GM19468 (cell line): ENCODE data around the gene DHX29.

Experiments
- ATAC-seq: cut with Tn5 transposase; IDR thresholded peaks from one replicate; pipeline ENCODE4 v1.9.1; 2021; ENCODE audit warnings: mild to moderate bottlenecking, moderate library complexity, moderate number of reproducible peaks; ENCODE audit not compliant: unreplicated experiment; ENCODE audit errors: extremely low read depth

The DHX29 gene, protein sequence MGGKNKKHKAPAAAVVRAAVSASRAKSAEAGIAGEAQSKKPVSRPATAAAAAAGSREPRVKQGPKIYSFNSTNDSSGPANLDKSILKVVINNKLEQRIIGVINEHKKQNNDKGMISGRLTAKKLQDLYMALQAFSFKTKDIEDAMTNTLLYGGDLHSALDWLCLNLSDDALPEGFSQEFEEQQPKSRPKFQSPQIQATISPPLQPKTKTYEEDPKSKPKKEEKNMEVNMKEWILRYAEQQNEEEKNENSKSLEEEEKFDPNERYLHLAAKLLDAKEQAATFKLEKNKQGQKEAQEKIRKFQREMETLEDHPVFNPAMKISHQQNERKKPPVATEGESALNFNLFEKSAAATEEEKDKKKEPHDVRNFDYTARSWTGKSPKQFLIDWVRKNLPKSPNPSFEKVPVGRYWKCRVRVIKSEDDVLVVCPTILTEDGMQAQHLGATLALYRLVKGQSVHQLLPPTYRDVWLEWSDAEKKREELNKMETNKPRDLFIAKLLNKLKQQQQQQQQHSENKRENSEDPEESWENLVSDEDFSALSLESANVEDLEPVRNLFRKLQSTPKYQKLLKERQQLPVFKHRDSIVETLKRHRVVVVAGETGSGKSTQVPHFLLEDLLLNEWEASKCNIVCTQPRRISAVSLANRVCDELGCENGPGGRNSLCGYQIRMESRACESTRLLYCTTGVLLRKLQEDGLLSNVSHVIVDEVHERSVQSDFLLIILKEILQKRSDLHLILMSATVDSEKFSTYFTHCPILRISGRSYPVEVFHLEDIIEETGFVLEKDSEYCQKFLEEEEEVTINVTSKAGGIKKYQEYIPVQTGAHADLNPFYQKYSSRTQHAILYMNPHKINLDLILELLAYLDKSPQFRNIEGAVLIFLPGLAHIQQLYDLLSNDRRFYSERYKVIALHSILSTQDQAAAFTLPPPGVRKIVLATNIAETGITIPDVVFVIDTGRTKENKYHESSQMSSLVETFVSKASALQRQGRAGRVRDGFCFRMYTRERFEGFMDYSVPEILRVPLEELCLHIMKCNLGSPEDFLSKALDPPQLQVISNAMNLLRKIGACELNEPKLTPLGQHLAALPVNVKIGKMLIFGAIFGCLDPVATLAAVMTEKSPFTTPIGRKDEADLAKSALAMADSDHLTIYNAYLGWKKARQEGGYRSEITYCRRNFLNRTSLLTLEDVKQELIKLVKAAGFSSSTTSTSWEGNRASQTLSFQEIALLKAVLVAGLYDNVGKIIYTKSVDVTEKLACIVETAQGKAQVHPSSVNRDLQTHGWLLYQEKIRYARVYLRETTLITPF (N-terminal part only)

DNA sequence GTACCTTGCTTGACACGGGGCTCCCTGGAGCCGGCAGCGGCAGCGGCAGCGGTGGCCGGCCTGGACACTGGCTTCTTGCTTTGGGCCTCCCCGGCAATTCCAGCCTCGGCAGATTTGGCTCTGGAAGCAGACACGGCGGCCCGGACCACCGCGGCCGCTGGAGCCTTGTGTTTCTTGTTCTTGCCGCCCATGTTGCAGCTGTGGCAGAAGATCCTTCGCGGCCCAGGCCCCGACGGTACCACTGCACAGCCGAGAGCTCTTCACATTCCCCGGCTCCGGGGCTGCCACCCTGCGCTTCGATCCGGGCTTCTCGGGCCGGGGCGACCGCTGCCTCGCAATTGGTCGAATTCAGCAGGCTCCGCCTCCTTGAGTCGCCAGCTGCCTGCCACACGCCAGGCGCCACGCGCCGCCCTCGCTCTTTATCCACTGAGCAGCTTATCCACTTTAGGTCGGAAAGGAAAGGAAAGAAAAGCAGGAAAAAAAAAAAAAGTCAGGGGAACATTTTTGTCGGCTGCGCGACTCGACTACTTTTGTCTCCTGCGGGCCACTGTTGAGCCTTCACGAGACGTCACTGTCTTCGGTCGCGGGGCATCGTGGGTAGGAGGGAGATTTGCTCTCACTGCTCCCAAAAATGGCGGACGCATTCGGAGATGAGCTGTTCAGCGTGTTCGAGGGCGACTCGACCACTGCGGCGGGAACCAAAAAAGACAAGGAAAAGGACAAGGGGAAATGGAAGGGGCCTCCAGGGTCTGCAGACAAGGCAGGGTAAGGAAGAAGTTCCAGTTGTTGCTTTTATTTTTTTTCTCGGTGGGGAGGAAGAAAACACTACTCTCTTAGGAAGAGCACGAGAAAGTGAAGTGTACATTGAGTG, at the start of gene DHX29, which contains the start of gene MTREX:
Gene DHX29, minus strand, starts transcription at position 312 of the 871 bp plus-strand sequence. Its CDS starts 121 bp downstream, at position 191.
Gene MTREX, plus strand, starts transcription at position 607 of the 871 bp plus-strand sequence. Its CDS starts 25 bp downstream, at position 632.
- ATAC-seq: peak; percentile 84

DNA sequence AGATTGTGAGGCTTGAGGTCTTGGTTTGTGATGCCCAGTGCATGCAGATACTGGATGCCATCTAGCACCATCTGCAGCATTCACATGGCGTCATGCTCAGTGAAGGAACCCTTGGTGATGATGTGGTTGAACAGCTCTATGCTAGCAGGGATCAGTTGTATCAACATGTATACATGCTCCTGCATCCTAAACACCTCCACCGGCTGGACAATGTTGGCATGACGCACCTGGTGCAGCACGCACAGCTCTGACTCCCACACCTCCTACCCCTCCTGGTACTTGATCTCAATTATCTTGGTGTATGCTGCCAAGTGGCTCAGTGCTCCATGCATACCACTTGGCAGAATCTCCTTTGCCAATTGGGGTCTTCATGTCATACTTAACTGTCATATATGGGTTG, 49.4 kb upstream of the DHX29 start:
- ATAC-seq: no peak

DNA sequence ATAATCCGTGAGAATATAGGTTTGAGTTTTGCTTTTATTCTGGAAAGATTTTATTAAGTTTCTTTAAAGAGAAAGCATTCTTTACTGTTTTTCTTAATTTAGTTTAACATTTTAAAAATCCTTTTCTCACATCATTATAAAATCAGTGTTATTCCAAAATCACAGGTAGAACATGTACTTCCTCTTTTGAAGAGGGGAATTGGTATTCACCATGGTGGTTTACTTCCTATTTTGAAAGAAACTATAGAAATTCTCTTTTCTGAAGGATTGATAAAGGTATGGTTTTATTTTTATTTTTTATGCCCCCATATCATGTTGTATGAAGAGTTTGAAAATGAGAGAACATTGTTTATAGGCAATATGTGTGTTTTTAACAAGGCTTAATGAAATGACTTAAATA, 43.3 kb upstream of the DHX29 start:
- ATAC-seq: no peak

DNA sequence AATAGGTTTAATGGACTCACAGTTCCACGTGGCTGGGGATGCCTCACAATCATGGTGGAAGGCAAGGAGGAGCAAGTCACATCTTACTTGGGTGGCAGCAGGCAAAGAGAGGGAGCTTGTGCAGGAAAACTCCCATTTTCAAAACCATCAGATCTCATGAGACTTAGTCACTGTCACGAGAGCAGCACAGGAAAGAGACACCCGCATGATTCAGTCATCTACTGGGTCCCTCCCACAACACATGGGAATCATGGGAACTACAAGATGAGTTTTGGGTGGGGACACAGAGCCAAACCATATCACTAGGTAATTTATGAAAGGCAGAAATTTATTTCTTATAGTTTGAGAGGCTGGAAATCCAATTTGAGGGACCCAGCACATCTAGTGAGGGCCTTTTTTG, 40.3 kb upstream of the DHX29 start:
- no peak for ATAC-seq

DNA sequence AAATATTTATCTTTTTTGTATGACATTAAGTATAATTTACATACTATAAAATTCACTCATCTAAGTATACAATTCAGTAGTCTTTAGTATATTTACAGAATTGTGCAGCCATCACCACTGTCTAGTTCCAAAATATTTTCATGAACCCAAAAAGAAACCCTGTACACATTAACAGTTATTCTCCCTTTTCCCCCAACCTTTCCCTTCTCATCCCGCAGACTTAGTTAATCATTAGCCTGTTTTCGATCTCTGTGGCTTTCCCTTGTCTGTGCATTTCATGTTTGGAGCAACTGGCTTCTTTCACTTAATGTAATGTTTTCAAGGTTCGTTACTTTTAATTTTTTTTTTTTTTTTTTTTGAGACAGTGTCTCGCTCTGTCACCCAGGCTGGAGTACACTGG, 37.8 kb upstream of the DHX29 start:
- no peak for ATAC-seq

DNA sequence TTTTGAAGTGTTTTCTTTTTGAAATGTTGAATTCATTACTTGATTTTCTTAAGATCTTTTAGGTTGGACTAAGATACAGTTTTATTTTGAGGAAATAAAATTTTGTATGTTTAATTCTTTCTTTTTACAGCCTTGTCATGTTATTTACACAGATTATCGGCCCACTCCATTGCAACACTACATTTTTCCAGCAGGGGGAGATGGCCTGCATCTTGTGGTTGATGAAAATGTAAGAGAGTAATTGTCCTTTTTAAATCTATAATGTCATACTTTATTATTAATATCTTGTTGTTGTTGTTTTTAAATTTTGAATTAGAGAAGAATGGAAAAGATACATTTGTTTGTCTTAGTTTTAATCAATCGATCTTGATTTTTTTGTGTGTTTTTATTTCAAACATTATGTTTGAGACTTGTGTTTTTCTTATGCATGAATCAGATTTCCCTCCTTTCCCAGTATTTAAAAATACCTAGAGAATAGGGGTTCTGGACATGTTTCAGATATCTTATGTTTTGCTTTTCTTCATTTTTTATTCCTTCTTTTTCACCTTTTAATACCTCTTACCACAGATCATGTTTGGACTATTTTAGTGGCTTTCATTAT, 37.0 kb upstream of the DHX29 start:
- ATAC-seq: no peak

DNA sequence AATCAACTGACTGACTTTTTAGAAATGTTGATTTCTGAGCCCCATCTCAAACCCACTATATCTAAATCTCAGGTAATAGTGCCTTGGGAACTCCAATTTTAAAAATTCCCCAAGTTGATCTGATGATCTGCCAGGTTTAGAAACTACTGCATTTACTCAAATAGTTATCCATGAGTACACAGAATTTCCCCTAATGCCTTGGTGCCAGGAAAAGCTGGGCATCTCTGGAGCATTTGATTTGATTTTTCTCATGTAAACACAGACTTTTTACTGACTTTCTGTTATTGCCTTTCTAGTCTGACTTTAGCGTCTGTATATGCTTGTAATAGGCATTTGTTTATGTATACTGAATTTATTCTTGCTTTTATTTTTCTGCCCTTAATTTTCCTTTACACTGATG, 36.1 kb upstream of the DHX29 start:
- ATAC-seq: no peak

DNA sequence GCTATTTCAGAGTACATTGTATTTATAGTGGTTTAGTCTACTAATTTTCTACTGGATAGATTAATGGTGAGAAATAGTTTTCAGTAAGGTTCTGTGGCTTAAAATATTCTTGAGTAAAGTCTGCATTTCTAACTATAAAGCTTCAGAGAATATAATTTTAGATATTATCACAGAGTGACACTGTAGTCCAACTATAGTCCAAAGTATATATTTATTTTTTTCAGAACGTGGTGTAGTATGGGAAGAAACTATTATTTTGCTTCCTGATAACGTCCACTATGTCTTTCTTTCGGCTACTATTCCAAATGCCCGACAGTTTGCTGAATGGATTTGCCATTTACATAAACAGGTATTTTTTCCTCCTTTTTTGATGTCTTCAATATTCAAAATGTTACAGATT, 35.6 kb upstream of the DHX29 start:
- no peak for ATAC-seq

DNA sequence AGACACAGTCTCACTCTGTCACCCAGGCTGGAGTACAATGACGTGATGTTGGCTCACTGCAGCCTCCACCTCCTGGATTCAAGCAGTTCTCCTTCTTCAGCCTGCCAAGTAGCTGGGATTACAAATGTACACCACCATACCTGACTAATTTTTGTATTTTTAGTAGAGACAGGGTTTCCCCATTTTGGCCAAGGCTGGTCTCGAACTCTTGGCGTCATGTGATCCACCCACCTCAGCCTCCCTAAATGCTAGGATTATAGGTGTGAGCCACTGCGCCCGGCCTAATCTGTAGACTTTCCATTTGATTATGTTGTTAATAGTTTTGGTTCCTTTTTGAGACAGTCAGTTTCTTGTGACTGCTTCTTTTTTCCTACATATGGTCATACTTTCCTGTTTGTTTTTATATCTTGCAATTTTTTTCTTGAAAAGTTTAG, 31.3 kb upstream of the DHX29 start:
- ATAC-seq: peak; percentile 23

DNA sequence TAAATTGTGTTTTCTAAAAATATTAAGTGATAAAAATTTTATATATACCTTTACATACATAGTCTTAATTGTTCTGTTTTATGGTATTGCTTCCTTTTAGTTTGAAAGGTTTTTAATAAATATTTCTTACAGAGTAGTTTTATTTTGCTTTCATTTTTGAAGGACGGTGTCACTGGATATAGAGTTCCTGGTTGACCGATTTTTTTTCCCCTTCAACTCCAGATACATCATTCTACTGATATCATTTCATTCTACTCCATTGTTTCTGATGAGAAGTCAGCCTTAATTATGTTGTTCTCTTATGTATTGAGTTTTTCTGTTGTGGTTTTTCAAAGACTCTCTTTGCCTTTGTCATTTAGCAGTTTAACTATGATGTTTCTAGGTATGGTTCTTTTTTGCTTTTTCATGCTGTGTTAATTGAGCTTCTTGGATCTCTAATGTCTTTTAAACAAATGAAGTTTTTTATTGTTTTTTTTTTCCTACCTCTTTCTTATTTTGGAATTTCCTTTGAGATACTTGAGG, 30.7 kb upstream of the DHX29 start:
- no peak for ATAC-seq

DNA sequence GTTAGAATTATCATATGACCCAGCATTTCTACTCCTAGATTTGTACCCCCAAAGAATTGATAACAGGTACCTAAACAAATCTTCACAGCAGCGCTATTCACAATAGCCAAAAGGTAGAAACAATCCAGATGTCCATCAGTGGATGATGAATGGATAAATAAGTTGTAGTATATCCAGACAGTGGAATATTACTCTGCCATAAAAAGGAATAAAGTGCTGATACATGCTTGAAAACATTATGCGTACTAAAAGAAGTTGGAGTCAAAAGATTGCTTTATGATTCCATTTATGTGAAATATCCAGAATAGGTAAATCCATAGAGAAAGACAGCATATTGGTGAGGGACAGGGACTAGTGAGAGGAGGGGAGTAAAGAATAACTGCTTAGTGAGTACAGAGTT, 26.3 kb upstream of the DHX29 start:
- ATAC-seq: no peak

DNA sequence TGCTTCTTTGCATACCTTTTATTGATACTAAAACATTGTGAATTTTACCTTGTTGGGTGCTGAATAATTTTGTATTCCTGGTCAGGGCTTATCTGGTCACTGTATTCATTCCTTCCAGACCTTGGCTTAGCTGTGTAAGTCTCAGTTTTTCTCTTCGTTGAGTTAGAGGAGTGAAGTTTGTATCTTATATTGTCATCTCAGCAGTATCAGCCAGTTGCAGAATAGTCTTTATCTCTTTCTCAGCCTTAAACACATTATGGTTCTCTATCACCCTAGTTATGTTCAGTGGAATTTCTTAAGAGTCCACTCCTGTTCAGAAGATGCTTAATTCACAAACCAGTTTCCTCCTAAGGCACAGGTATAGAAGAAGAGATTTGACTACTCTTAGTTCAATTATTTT, 25.5 kb upstream of the DHX29 start:
- no peak for ATAC-seq

DNA sequence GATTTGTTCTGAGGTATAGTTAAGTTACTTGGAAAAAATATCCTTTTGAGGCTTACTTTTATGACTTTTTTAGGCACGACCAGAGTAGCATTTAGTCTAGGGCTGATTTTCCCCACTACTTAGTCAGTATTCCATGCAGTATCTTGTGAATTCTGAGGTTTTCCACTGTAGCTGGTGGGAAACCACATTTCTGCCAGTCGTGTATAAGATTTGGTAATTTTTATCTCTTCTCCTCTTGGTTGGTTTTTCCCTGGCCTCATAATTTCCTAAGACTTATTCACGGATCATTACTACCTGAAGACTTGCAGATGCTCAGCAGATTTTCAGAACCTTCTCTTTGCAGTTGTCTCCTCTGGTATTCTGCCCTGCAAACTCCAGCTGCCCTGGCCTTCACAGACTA, 23.8 kb upstream of the DHX29 start:
- no peak for ATAC-seq

DNA sequence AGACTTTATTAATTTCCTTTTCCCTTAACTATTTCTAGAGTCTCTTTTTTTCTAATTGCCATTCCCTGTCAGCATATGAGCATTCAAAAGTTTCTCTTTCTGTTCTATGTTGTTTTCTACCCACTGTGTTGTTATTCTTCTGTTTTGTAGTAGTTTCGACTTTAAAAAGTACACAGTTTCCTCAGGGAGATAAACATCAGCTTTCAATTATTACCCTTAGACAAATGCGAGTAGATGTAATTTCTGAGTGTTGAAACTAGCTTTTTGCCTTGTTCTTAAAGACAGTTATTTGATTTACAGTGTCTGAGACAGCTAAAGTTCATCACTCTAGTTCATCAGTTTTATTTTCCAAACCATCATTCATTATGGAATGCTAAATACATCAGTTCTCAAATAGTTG, 19.8 kb upstream of the DHX29 start:
- ATAC-seq: no peak

DNA sequence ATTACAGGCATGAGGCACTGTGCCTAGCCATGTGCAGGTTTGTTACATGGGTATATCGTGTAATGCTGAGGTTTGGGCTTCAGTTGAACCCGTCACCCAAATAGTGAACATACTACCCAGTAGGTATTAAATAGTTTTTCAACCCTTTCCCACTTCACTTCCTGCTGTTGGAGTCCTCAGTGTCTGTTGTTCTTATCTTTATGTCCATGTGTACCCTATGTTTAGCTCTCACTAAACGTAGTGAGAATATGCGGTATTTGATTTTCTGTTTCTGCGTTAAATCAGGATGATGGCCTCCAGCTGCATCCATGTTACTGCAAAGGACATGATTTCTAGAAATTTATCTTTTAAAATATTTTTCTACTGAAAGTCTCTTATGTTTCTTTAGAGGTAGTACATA, 18.1 kb upstream of the DHX29 start:
- ATAC-seq: no peak

DNA sequence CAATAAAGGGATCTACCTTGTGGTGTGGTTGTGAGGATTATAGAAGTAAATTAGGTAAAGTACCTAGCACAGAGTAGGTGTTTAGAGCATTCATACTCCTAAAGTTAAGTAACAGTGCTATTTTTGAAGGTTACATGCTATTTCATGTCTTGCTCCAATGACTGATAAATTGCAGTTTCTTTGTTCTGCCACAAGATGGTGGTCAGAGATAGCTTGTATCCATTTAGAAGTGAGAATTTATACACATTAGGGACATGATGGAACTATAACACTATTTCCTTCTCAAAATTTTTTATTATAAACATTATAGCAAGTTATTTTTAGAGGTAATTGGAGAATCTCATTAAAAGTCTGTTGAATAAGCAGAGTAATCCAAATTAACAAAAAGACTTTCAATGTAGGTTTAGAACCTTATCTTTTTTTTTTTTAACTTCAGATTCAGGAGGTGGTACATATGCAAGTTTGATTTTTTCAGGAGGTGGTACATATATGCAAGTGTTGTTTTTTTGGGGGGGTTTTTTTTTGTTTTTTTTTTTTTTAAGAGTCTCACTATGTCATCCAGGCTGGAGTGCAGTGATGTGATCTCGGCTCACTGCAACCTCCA, 17.4 kb upstream of the DHX29 start:
- ATAC-seq: no peak

DNA sequence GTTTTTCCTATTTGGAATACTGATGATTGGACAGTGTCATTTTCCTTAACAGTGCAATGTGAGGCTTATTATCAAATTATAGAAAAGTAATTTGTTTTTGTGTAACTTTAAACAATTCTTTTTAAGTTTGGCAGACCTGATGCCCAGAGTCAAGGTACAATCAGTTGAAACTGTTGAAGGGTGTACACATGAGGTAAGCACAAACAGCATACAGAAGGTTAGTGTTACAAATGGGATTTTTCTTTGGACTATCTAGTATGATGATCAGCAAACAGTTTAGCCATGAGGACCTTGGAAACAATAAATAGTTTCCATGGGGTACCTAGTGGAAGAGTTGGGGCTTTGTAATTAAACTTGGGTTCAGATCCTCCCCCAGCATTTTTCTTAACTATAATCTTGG, 16.5 kb upstream of the DHX29 start:
- ATAC-seq: no peak

DNA sequence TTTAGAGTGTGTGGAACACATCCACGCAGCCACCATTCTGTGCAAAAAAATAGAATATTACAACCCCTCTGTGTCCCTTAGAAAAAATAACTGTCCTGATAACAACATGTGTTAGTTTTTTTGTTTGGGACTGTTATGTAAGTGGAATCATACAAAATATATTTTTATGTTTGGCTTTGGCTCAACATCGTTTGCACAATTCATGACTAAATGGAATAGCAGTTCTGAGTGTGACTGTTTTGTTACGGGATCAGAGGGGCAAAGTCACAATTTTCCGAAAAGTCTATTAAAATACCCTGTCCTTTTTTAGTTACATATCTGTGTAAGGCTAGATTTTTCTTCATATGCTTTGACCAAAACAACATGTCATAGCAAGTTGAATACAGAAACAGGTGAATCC, 13.1 kb upstream of the DHX29 start:
- ATAC-seq: no peak
